ENCODE measurements around the gene NT5DC1. TPM values are rescaled to one million over a fixed set of nuclear protein-coding genes. Genes with fewer than 3 reads are reported as not detected.
"Not testable (repeated sequence)": the region's sequence is repeated elsewhere in the genome, so short reads cannot be mapped to it uniquely, and the experiment has no call there.

NT5DC1 gene
- total RNA-seq, 1 experiment from 2014 or later: 14.3 TPM

- DNase-seq (ENCODE audit: low read depth): no peak
Measured at GRCh38 chr6:116278481-116278829, 177.8 kb downstream of the NT5DC1 start.

DNA sequence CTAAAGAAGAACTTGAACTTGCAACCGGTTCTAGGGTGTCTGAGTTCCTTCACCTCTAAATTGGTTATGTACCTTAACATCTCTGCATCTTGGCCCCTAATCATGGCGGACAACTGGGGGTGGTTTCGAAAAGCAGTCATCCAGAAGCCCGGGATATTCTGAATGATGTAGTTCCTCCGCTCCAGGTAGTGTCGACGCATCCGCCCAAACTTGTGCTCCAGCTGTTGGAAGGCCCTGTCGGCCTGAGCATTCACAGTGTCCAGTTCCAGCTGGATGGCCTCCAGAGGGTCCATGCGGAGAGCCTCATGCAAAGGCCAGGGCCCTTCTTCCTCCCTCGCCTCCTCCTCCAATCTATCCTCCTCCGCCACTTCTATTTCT is 178.2 kb downstream of the NT5DC1 start:
- no peak for DNase-seq (ENCODE audit: low read depth)

DNA sequence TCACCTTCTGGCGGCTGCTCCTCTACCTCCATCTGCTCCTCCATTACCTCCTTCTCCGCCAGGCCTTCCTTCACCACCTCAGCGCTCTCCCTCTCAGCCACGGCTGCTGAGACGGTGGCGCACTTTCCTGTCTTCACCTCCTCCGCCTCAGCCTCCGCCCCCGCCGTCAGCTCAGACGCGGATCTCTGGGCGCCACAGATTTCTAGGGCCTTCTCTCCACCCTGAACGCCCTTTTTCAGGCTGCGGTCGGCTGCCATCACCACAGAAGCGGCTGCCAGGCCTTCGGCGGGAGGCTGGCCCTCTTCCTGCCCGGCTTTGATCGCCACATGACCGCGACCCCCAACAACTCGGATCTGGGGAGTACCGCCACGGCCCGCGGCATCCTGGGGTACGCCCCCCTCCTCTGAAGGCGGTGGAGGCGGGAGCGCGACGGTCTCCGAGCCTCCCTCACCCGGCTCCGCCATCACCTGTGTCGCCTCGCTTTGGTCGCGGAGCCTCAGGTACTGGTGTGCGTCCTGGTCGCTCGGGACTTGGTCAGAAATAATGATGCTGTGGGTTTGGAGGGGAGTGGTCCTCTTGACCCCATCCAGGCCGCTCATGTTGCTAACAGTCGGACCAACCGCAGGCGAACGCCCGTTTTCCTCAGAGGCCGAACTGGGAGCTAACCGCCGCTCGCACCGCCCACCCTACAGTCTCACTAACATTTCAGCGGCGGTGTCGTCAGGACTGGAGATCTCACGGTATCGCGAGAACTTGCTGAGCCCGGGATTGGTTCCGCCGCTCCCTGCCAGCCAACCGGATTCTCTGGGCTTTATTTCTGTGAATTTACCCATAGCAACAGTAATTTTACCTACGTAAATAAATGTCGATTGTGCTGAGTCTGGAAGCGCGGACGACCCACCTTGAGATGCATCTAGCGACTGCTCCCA is 178.8 kb downstream of the NT5DC1 start, which contains the start of gene TSPYL1:
TSPYL1 (minus strand) TSS at position 699 of the 929 bp plus-strand sequence; CDS start at position 599, 100 bp downstream.
- DNase-seq (ENCODE audit: low read depth): peak; percentile 97

DNA sequence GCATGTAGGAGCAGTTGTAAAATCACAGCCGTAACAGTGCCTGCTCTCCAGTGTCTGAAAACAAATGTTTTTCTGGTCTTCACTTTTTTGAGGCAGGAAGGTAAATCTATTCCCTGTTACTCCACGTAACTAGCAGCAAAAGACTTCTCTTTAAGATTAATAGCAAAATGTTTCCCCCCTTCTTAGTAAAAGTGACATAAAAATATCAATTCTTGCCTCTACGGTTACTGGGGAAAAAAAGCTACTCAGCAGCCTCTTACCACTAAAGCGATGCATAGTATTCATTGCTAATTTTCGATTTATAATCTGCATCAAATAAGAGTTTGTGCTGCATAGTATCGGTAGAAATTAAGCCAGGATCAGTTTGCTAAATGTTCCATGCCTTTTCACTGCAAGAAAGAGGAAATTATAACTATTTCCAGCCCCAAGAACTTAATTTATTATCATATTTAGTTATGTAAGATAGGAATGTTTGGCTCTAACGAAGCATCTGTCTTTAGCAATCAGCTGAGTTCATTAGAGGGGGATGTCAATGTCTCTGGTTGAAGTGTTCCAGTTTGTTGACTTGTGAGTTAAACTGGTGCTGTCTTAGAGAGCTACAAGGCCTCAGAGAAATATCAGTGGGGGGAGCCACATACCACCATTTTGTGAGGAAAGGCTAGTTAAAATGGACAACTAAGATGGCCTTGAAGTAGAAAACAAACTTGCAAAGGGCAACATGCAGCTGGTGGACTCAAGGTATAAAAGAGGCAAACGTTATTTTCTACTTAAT is 179.7 kb downstream of the NT5DC1 start:
- DNase-seq (ENCODE audit: low read depth): peak; percentile 25

DNA sequence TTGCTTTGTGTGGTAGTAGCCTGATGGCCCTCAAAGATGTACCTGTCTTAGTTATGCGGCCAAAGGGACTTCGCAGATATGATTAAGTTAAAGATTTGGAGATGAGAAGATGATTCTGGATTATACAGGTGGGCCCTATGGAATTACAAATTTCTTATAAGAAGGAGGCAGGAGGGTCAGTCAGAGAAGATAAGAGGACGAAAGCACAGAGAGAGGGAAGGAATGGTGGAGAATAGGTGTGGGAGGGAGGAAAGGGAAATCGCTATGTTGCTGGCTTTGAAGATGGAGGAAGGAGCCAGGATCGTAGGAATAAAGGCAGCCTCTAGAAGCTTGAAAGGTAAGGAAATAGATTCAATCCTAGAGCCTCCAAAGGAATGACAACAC is 180.3 kb downstream of the NT5DC1 start:
- DNase-seq (ENCODE audit: low read depth): no peak

- DNase-seq (ENCODE audit: low read depth): no peak
Measured at GRCh38 chr6:116282698-116283097, 182.0 kb downstream of the NT5DC1 start.

GRCh38 chr6:116283191-116283590 is 182.5 kb downstream of the NT5DC1 start:
- no peak for DNase-seq (ENCODE audit: low read depth)

DNA sequence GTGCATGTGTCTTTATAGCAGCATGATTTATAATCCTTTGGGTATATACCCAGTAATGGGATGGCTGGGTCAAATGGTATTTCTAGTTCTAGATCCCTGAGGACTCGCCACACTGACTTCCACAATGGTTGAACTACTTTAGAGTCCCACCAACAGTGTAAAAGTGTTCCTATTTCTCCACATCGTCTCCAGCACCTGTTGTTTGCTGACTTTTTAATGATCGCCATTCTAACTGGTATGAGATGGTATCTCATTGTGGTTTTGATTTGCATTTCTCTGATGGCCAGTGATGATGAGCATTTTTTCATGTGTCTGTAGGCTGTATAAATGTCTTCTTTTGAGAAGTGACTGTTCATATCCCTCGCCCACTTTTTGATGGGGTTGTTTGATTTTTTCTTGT is 184.3 kb downstream of the NT5DC1 start:
- not testable (repeated sequence) for DNase-seq (ENCODE audit: low read depth)

DNA sequence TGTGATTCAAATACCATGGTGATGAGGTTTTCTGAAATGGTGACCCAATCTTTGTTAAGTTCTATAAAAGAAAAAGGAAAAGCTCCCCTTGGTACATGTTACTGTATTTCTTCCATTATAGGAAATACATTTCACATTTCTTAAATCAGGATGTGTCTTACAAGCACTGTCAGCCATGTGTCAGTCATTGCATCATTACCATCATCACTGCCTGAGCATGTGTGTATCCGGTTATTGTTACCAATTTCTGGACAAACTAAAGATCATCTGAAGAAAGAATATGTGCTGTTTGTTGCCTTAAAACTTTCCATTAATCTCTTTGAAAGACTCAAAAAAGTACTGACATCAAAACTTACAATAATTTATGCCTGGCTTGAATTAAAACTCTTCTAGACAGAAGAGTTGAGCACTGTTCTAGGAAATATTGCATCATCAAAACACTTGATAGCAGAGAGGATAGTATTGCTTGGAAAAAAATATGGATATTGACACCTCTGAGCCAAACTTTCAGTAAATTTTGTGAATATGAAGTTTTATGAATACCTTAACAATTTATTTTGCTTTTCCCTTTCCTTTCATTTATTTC is 186.2 kb downstream of the NT5DC1 start:
- no peak for DNase-seq (ENCODE audit: low read depth)

GRCh38 chr6:116287689-116288282 is 187.1 kb downstream of the NT5DC1 start:
- DNase-seq (ENCODE audit: low read depth): peak; percentile 54

DNA sequence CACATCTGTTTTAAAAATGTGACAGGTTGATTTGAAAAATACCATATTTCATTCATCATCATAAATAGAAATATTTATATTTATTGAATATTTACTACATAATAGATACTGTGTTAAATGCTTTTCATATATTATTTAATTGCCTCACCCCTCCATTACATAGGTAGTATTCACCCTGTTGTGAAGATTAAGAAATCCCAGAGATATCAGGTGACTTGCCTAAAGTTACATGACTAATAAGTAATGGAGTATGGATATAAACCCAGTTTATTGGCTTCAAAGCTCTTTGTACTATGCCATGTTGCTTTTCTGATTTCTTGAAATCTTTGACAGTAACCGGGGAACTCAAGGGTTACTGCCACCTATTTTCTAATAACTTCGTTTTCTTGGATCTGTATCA is 189.2 kb downstream of the NT5DC1 start:
- DNase-seq (ENCODE audit: low read depth): no peak

GRCh38 chr6:116290799-116291198 is 190.1 kb downstream of the NT5DC1 start:
- no peak for DNase-seq (ENCODE audit: low read depth)

DNA sequence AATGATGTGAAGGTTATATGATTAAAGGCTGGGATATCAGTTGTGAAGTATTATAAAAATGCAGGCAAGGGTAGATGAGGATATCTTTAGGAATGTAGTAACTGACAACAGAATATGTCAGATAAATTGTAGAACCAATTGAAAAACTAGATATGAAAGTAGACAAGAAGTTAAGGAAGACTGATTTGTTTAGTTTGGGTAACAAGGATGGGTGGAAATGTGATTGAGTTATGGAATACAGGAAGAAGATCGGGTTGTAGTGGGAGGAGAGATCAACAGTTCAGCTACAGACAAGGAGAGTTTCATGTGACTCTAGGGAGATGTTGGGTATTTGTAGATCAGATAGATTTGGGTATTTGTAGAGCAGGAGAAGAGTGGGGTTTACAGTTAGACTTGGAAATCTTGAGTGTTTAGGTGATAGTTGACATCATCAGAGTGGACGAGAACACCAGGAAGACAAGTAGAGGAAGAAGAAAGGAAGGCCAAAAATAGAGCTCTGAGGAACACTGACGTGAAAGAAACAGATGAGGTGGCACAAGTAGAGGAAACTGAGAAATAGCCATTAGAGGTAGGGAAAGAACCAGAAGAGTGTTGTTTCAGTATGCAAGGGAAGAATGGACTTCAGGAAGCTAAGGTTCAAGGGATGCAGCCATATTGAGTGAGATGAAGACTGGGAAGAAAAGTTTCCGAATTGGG is 191.2 kb downstream of the NT5DC1 start:
- DNase-seq (ENCODE audit: low read depth): no peak

- DNase-seq (ENCODE audit: low read depth): no peak
Measured at GRCh38 chr6:116292553-116292952, 191.9 kb downstream of the NT5DC1 start.

- no peak for DNase-seq (ENCODE audit: low read depth)
Measured at GRCh38 chr6:116298273-116298672, 197.6 kb downstream of the NT5DC1 start.

GRCh38 chr6:116298973-116299372 is 198.3 kb downstream of the NT5DC1 start:
- DNase-seq (ENCODE audit: low read depth): no peak

Other genes starting within 250 kb of the NT5DC1 start
- 1.7 and 1.8 TPM in 2 replicates for gene FRK, start 40.0 kb upstream of the NT5DC1 start, total RNA-seq (2014; rRNA removed; shearing (Covaris generic))
- 72.6 and 96.8 TPM in 2 replicates for gene COL10A1, start 25.3 kb downstream of the NT5DC1 start, total RNA-seq (2014; rRNA removed; shearing (Covaris generic))
- gene TSPYL4, start 153.2 kb downstream of the NT5DC1 start, total RNA-seq (2014; rRNA removed; shearing (Covaris generic)): 17.4 and 19.5 TPM in 2 replicates
- gene TSPYL1, start 179.1 kb downstream of the NT5DC1 start, total RNA-seq (2014; rRNA removed; shearing (Covaris generic)): 53.4 and 57.9 TPM in 2 replicates